OCI-LY1 (cell line): ENCODE data around the gene RHOT1.

Experiments
- H2AFZ ChIP-seq: fragments of 200-600 bp; sonication (generic), shearing (Covaris generic); 2 replicates; pipeline ENCODE4 v1.6.0; 2014; ENCODE audit warnings: antibody characterized with exemption, mild to moderate bottlenecking, low read length
- H3F3A ChIP-seq: fragments of 200-600 bp; sonication (generic), shearing (Covaris generic); 2 replicates; pipeline ENCODE4 v1.6.0; 2014; ENCODE audit warnings: mild to moderate bottlenecking, antibody characterized with exemption, low read length, moderate library complexity; ENCODE audit not compliant: insufficient read depth
- H3K27ac ChIP-seq: fragments of 200-600 bp; sonication (generic); 2 replicates; pipeline ENCODE4 v1.5.1; 2014; ENCODE audit warnings: low read length, mixed run types, mild to moderate bottlenecking, low read depth; ENCODE audit not compliant: poor library complexity, severe bottlenecking
- H3K27me3 ChIP-seq: fragments of 200-600 bp; sonication (generic); 2 replicates; pipeline ENCODE4 v1.6.0; 2014; ENCODE audit warnings: antibody characterized with exemption, mild to moderate bottlenecking, low read length, moderate library complexity; ENCODE audit not compliant: insufficient read depth
- H3K36me3 ChIP-seq: fragments of 200-600 bp; sonication (generic); 2 replicates; pipeline ENCODE4 v1.6.1; 2014; ENCODE audit warnings: mild to moderate bottlenecking, antibody characterized with exemption, low read length, moderate library complexity, mixed read lengths; ENCODE audit not compliant: insufficient read depth
- H3K4me1 ChIP-seq: fragments of 200-600 bp; sonication (generic); 2 replicates; pipeline ENCODE4 v1.5.1; 2014; ENCODE audit warnings: mild to moderate bottlenecking, low read length, moderate library complexity; ENCODE audit not compliant: insufficient read depth, severe bottlenecking
- H3K4me2 ChIP-seq: fragments of 200-600 bp; sonication (generic), shearing (Covaris generic); 2 replicates; pipeline ENCODE4 v1.6.1; 2014; ENCODE audit warnings: low read length
- H3K4me3 ChIP-seq: fragments of 200-600 bp; sonication (generic); 2 replicates; pipeline ENCODE4 v1.5.1; 2014; ENCODE audit warnings: low read length, low read depth, mild to moderate bottlenecking, mixed read lengths; ENCODE audit not compliant: poor library complexity, severe bottlenecking
- H3K79me2 ChIP-seq: fragments of 200-600 bp; shearing (Covaris generic); 2 replicates; pipeline ENCODE4 v1.6.1; 2016; ENCODE audit warnings: mixed run types, low read length, mixed read lengths; ENCODE audit not compliant: insufficient read depth
- H3K9ac ChIP-seq: fragments of 200-600 bp; sonication (generic), shearing (Covaris generic); 2 replicates; pipeline ENCODE4 v1.6.1; 2014; ENCODE audit warnings: mild to moderate bottlenecking, low read length, mixed read lengths
- H3K9me2 ChIP-seq: fragments of 200-600 bp; sonication (generic), shearing (Covaris generic); 2 replicates; pipeline ENCODE4 v1.6.1; 2014; ENCODE audit warnings: low read depth, mild to moderate bottlenecking, low read length, mixed read lengths
- H3K9me3 ChIP-seq: fragments of 200-600 bp; shearing (Covaris generic); 2 replicates; pipeline ENCODE4 v1.6.1; 2014; ENCODE audit warnings: low read length, mixed read lengths
- H4K20me1 ChIP-seq: fragments of 200-600 bp; sonication (generic), shearing (Covaris generic); 2 replicates; pipeline ENCODE4 v1.6.0; 2016; ENCODE audit warnings: mild to moderate bottlenecking, low read length; ENCODE audit not compliant: insufficient read depth
- EZH2 ChIP-seq: fragments of 200-600 bp; sonication (generic), shearing (Covaris generic); IDR thresholded peaks from 2 replicates; pipeline ENCODE4 v1.8.0; 2017; ENCODE audit warnings: borderline replicate concordance, mixed run types, mild to moderate bottlenecking, antibody characterized with exemption, low read length, moderate library complexity, mixed read lengths
- TF ChIP-seq, protein P1 (sequence below): fragments of 200-600 bp; sonication (generic), shearing (Covaris generic); IDR thresholded peaks from 2 replicates; pipeline ENCODE4 v1.5.1; 2017; ENCODE audit warnings: mild to moderate bottlenecking, antibody characterized with exemption, low read length, moderate library complexity, mixed read lengths

Gene RHOT1

DNA sequence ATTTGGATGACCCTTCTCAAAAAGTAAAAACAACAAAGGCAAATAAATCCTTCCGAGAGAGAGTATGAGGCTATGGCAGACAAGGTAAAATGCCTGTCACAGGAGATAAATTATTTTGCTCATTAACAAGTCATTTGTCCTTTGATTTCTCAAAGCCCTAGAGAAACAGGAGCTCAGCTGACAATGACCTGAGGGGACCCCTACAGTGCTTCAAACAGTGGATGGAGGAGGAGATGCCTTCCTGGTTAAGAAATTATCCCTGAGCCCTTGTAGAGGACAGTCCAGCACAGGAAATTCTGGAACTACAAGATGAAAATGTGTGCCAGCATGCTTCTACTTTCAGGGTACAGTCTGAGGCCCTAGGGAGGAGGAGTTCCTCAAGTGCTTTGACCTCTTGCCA lies 99.3 kb downstream of the RHOT1 start:
- H3K27ac ChIP-seq = no peak overlapping the region
- no peak overlapping the region for H3K9ac ChIP-seq
- no peaks in the 10 kb centered on the region for H3K9me2 ChIP-seq
- no peak overlapping the region for H2AFZ ChIP-seq
- H3K9me3 ChIP-seq = no peaks in the 10 kb centered on the region
- no peaks in the 10 kb centered on the region for H3F3A ChIP-seq
- H3K79me2 ChIP-seq = no peaks in the 10 kb centered on the region
- H4K20me1 ChIP-seq = no peaks in the 10 kb centered on the region
- H3K36me3 ChIP-seq = no peaks in the 10 kb centered on the region
- TF ChIP-seq EZH2 = no peak
- TF ChIP-seq, protein P1, sequence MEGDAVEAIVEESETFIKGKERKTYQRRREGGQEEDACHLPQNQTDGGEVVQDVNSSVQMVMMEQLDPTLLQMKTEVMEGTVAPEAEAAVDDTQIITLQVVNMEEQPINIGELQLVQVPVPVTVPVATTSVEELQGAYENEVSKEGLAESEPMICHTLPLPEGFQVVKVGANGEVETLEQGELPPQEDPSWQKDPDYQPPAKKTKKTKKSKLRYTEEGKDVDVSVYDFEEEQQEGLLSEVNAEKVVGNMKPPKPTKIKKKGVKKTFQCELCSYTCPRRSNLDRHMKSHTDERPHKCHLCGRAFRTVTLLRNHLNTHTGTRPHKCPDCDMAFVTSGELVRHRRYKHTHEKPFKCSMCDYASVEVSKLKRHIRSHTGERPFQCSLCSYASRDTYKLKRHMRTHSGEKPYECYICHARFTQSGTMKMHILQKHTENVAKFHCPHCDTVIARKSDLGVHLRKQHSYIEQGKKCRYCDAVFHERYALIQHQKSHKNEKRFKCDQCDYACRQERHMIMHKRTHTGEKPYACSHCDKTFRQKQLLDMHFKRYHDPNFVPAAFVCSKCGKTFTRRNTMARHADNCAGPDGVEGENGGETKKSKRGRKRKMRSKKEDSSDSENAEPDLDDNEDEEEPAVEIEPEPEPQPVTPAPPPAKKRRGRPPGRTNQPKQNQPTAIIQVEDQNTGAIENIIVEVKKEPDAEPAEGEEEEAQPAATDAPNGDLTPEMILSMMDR = no peak
- no peaks in the 10 kb centered on the region for H3K4me1 ChIP-seq
- H3K4me3 ChIP-seq = no peak overlapping the region
- H3K4me2 ChIP-seq = no peak overlapping the region
- H3K27me3 ChIP-seq = no peaks in the 10 kb centered on the region

DNA sequence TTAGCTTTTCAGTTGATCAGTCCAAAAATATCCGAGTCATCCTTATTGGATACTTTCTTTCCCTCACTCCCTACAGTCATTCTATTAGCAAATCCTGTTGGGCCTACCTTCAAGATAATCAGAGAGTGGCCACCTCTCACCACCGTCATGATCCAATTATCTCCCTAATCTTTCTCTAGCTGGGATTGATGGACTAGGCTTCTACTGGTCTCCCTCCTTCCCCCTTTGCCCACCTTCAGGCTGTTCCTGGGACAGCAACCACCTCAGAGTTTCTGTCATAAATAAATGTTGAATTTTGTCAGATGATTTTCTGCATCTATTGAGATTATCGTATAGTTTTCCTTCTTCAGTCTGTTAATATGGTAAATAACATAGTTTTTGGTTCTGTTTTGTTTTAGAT lies 107.2 kb downstream of the RHOT1 start:
- no peaks in the 10 kb centered on the region for H3K79me2 ChIP-seq
- H3K4me3 ChIP-seq = no peak overlapping the region
- H4K20me1 ChIP-seq = no peaks in the 10 kb centered on the region
- H3K9me2 ChIP-seq = no peaks in the 10 kb centered on the region
- no peaks in the 10 kb centered on the region for H3K36me3 ChIP-seq
- no peak overlapping the region for H3K4me2 ChIP-seq
- H2AFZ ChIP-seq = no peak overlapping the region
- TF ChIP-seq, protein P1 = no peak
- TF ChIP-seq EZH2 = no peak
- no peak overlapping the region for H3K9ac ChIP-seq
- H3K27me3 ChIP-seq = no peaks in the 10 kb centered on the region
- no peaks in the 10 kb centered on the region for H3K4me1 ChIP-seq
- H3K27ac ChIP-seq = no peak overlapping the region
- no peaks in the 10 kb centered on the region for H3K9me3 ChIP-seq
- H3F3A ChIP-seq = no peaks in the 10 kb centered on the region

DNA sequence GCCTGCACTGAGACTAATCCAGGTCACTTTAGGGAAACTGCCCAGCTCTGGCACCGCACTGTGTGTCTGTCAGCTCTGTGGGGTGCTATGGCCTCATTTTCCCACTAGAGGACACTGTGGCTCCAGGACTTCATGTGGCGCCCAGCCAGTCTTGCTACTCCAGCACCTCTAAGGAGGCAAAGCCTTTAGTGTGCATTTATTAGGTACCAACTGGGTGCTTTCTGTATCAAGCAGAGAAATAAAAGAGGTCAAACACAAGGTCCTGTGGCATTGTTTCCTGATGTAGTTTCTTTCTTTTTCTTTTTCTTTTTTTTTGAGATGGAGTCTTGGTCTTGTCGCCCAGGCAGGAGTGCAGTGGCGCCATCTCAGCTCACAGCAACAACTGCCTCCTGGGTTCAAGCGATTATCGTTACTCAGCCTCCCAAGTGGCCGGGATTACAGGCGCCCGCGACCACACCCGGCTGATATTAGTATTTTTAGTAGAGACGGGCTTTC lies 110.9 kb downstream of the RHOT1 start:
- no peak overlapping the region for H3K9ac ChIP-seq
- no peaks in the 10 kb centered on the region for H3K36me3 ChIP-seq
- H3K9me2 ChIP-seq = no peaks in the 10 kb centered on the region
- no peaks in the 10 kb centered on the region for H3K27me3 ChIP-seq
- no peak overlapping the region for H3K4me3 ChIP-seq
- no peaks in the 10 kb centered on the region for H3K79me2 ChIP-seq
- no peak overlapping the region for H2AFZ ChIP-seq
- no peak overlapping the region for H3K4me2 ChIP-seq
- no peaks in the 10 kb centered on the region for H3K9me3 ChIP-seq
- no peak overlapping the region for H3K27ac ChIP-seq
- TF ChIP-seq, protein P1 = peak; percentile 95
- no peak for TF ChIP-seq EZH2
- no peaks in the 10 kb centered on the region for H4K20me1 ChIP-seq
- H3F3A ChIP-seq = no peaks in the 10 kb centered on the region
- no peaks in the 10 kb centered on the region for H3K4me1 ChIP-seq
